Mucosa of descending colon (tissue), 3 donors: ENCODE data around the gene NEO1. TPM values are rescaled to one million over a fixed set of nuclear protein-coding genes. Genes with fewer than 3 reads are reported as not detected.
A peak's percentile ranks its signal among the peaks of the same experiment; 100 is the strongest.
"Not testable (repeated sequence)": the region's sequence is repeated elsewhere in the genome, so short reads cannot be mapped to it uniquely, and the experiment has no call there.

Source experiments
- ATAC-seq: fragments of 200-7000 bp; cut with Tn5 transposase; one replicate; pipeline ENCODE4 v1.9.1; 2020; ENCODE audit warnings: mild to moderate bottlenecking, moderate library complexity
- DNase-seq, 3 donors: peaks; one replicate each; pipeline ENCODE4 v3.0.0-alpha.2; 2020
- H3K36me3 ChIP-seq: fragments of 200-600 bp; one replicate; pipeline ENCODE4 v1.8.0; 2021; ENCODE audit warnings: low read depth, mild to moderate bottlenecking
- H3K4me1 ChIP-seq: fragments of 200-600 bp; one replicate; pipeline ENCODE4 v1.8.0; 2021; ENCODE audit warnings: low read depth, mild to moderate bottlenecking
- H3K4me3 ChIP-seq: fragments of 200-600 bp; one replicate; pipeline ENCODE4 v1.8.0; 2021; ENCODE audit warnings: mild to moderate bottlenecking
- H3K9me3 ChIP-seq: fragments of 200-600 bp; one replicate; pipeline ENCODE4 v1.8.0; 2021; ENCODE audit warnings: mild to moderate bottlenecking
- intact Hi-C, 2 donors: fragments of 100-400 bp; cut with DNase I in 1 of 2; cut with micrococcal nuclease in 1 of 2; formaldehyde crosslinking; loops; one replicate each; pipeline versions ENCODE4 v1.11.0 to v1.11.1; 2022; cut with DNase I, micrococcal nuclease
- total RNA-seq, 3 donors: library from RNA; stranded (reverse); fragmentation: NEBNext Ultra II Directional in 2 of 3; extraction: Animal tissue kit (Norgen Biotek cat#: 25700) in 2 of 3; gene quantifications; one replicate each; pipeline versions ENCODE4 v1.2.1 to v1.2.4, GENCODE V29; 2021 to 2023
- TF ChIP-seq, protein P1 (sequence below): fragments of 200-600 bp; IDR thresholded peaks from one replicate; pipeline ENCODE4 v1.8.0; 2022; ENCODE audit warnings: antibody characterized with exemption, mild to moderate bottlenecking
- donor health status: DM: no; HTN: no; CAD: no; lungs with moderate emphysema.
- donor health status: DM: no; HTN: no; CAD: no.
- donor health status: DM: no; HTN: yes; CAD: no.

The NEO1 gene
- total RNA-seq, 3 donors from 2014 or later = 106 to 188 (median 166) TPM

- Histone ChIP-seq H3K9me3 (no peaks in the 10 kb centered on the region), H3K4me3 (no peak overlapping the region), H3K4me1 (no peaks in the 10 kb centered on the region), H3K36me3 (peaks cover 7% of the 10 kb centered on the region)
- ATAC-seq (no peak), DNase-seq (no peak)
- TF ChIP-seq, protein P1, sequence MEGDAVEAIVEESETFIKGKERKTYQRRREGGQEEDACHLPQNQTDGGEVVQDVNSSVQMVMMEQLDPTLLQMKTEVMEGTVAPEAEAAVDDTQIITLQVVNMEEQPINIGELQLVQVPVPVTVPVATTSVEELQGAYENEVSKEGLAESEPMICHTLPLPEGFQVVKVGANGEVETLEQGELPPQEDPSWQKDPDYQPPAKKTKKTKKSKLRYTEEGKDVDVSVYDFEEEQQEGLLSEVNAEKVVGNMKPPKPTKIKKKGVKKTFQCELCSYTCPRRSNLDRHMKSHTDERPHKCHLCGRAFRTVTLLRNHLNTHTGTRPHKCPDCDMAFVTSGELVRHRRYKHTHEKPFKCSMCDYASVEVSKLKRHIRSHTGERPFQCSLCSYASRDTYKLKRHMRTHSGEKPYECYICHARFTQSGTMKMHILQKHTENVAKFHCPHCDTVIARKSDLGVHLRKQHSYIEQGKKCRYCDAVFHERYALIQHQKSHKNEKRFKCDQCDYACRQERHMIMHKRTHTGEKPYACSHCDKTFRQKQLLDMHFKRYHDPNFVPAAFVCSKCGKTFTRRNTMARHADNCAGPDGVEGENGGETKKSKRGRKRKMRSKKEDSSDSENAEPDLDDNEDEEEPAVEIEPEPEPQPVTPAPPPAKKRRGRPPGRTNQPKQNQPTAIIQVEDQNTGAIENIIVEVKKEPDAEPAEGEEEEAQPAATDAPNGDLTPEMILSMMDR = no peak
- intact Hi-C loops = no loop called here
Measured at GRCh38 chr15:73291441-73291840, 239.2 kb downstream of the NEO1 start.

DNA sequence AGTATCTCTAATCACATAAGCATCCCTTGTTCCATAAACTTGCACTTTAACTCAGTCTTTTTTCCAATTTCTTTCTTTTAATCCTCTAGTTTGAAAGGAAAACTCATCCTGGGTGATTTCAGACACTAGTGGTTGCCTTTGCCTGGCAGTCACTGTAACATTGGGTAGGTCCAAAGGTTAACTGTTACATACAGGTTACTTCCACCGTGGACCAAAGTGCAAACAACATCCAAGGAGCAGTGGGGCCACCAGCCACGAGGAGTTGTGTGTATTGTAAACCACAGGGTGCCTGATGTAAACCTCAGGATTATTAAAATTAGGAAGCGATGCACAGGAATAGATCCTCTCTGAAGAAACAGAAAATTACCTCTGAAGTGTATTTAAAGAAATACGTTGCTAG, 241.5 kb downstream of the NEO1 start:
- Histone ChIP-seq H3K4me1 (no peaks in the 10 kb centered on the region), H3K9me3 (no peaks in the 10 kb centered on the region), H3K36me3 (no peaks in the 10 kb centered on the region), H3K4me3 (no peak overlapping the region)
- ATAC-seq (peak; percentile 50), DNase-seq (no peak)
- intact Hi-C loops = no loop called here
- TF ChIP-seq, protein P1 = no peak

DNA sequence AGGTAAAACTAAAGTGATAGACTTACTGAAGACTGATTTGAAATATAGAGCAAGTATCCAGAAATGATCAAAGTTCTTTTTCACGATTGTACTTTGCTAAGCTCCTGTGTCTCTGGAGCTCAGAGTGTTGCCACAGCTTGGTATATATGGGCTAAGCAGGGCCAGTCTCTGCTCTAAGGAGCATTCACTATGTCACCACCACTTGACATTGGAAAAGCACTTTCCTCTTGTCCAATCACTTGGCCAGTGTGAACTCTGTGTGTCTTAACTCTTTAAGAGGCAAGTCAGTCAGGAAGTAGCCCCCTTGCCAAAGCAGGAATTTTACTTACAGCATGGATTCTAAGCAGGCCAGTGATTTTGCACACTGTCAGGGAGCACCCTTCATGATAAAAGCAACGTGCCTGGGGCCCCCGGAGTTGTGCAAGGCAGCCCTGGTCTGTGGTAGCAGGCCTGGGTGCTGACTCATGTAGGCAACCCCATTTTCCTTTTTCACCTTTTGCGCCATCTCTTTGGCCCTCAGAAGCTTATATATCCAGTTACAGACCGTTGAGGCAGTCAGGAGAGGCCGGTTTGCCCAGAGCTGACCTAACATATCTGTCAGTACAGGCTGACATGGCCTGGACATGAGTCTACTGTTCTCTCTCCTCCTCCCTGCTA, 243.5 kb downstream of the NEO1 start:
- no peak overlapping the region for H3K4me3 ChIP-seq
- no peak for DNase-seq
- ATAC-seq = peak; percentile 12
- no peaks in the 10 kb centered on the region for H3K36me3 ChIP-seq
- no peaks in the 10 kb centered on the region for H3K4me1 ChIP-seq
- TF ChIP-seq, protein P1 = no peak
- intact Hi-C loops = no loop called here
- no peaks in the 10 kb centered on the region for H3K9me3 ChIP-seq

- H3K36me3 ChIP-seq = no peaks in the 10 kb centered on the region
- no peaks in the 10 kb centered on the region for H3K4me1 ChIP-seq
- H3K4me3 ChIP-seq = no peak overlapping the region
- H3K9me3 ChIP-seq = no peaks in the 10 kb centered on the region
- intact Hi-C loops = no loop called here
- DNase-seq = no peak
- TF ChIP-seq, protein P1 = no peak
- ATAC-seq = no peak
Measured at GRCh38 chr15:73296609-73297353, 244.5 kb downstream of the NEO1 start.

- Histone ChIP-seq H3K4me3 (no peak overlapping the region), H3K9me3 (no peaks in the 10 kb centered on the region), H3K36me3 (peaks cover under 1% of the 10 kb centered on the region), H3K4me1 (no peaks in the 10 kb centered on the region)
- TF ChIP-seq, protein P1 = no peak
- DNase-seq = peak in 1 of 3 donors; percentile 50
- intact Hi-C loops = no loop called here
- ATAC-seq = peak; percentile 69
Measured at GRCh38 chr15:73298522-73299245, 246.4 kb downstream of the NEO1 start.

- H3K36me3 ChIP-seq, H3K4me1 ChIP-seq, H3K9me3 ChIP-seq, ATAC-seq, DNase-seq, H3K4me3 ChIP-seq, intact Hi-C loops: not testable (repeated sequence)
Measured at GRCh38 chr15:73300286-73300685, 248.0 kb downstream of the NEO1 start.
